ENCODE results near the gene ADCY3. TPM values are rescaled to one million over a fixed set of nuclear protein-coding genes. Genes with fewer than 3 reads are reported as not detected.

The ADCY3 gene
- polyA plus RNA-seq, 1 donor (not counting 4 experiments of a cell fraction or from before 2014, with no cell fraction given) = 33.2 TPM

DNA sequence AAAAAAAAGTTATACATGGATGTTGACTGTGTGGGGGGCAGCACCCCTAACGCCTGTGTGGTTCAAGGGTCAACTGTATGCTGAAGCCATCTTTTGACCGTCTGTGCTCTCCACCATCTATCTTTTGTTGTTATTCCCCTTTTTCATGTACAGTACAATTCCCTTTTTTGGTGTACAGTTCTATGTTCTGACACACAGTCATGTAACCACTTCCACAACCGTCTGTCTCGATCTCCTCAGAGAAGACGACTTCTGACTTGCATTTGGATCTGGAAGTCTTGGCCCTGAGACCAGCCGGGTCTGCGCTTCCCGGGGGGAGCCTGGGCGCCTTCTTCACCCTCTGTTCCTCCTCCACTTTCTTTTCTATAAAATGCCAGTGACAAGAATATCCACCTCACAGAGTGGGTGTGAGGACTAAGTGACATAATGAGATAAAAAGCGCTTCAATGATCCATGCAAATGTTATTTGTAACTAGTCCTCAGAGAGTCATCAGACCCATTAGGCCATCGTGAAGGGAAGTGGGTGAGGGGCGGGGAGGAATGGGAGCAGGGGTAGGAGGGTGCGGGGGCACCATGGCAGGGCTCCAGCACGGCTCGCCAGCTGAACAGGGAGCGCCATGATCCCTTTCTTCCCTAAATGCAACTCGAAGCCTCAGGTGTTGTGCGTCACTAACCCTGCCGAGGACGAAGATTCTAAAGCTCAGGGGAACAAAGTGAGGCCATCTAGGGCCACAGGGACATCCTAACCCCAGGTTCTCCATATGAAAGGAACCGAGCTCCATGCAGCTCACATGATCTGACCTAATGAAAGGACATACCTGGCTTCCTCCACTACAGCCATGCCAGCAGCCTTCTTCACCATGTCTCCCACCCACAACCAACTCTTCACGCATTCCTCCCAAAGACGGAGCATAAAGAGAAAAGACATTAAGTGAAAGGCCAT is 16.6 kb downstream of the ADCY3 start:
- peaks cover 0 to 8% of the 10 kb centered on the region in 2 experiments for H3K36me3 ChIP-seq (ENCODE audit: control insufficient read depth in 2 of 2, extremely low read depth in 1 of 2, insufficient read depth in 2 of 2, low read length in 2 of 2)
- no peaks in the 10 kb centered on the region for H3K9me3 ChIP-seq (ENCODE audit: control insufficient read depth, low read depth, low read length)
- no peaks in the 10 kb centered on the region for H3K27me3 ChIP-seq (ENCODE audit: control insufficient read depth, extremely low read depth, insufficient read depth, low read length)
- no peak overlapping the region for H3K4me2 ChIP-seq (ENCODE audit: control insufficient read depth, extremely low read depth, insufficient read depth, low read depth, low read length)
- dilution Hi-C loops (cut with MboI; ENCODE audit: extremely low pct_ligation_motif_present, low sequenced_read_pairs) = no loop called here
- TF ChIP-seq, protein P1, sequence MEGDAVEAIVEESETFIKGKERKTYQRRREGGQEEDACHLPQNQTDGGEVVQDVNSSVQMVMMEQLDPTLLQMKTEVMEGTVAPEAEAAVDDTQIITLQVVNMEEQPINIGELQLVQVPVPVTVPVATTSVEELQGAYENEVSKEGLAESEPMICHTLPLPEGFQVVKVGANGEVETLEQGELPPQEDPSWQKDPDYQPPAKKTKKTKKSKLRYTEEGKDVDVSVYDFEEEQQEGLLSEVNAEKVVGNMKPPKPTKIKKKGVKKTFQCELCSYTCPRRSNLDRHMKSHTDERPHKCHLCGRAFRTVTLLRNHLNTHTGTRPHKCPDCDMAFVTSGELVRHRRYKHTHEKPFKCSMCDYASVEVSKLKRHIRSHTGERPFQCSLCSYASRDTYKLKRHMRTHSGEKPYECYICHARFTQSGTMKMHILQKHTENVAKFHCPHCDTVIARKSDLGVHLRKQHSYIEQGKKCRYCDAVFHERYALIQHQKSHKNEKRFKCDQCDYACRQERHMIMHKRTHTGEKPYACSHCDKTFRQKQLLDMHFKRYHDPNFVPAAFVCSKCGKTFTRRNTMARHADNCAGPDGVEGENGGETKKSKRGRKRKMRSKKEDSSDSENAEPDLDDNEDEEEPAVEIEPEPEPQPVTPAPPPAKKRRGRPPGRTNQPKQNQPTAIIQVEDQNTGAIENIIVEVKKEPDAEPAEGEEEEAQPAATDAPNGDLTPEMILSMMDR (optimal IDR thresholded peaks at IDR 0.05 in 1 of 3, IDR thresholded peaks at IDR 0.05 in 1 of 3, conservative IDR thresholded peaks at IDR 0.05 in 1 of 3; ENCODE audit: extremely low read depth in 1 of 3, insufficient read depth in 2 of 3, low read length in 3 of 3) = no peak
- no peak for TF ChIP-seq EZH2 (IDR thresholded peaks at IDR 0.05; ENCODE audit: low read length)
- H3K9ac ChIP-seq (ENCODE audit: control insufficient read depth, extremely low read depth, insufficient read depth, low read length) = no peak overlapping the region
- H3K27ac ChIP-seq (ENCODE audit: control insufficient read depth, insufficient read depth, low read length) = no peak overlapping the region
- no peak overlapping the region for H2AFZ ChIP-seq (ENCODE audit: control insufficient read depth, low read length)
- peaks cover 2% of the 10 kb centered on the region for H3K79me2 ChIP-seq (ENCODE audit: control insufficient read depth, insufficient read depth, low read length)
- H4K20me1 ChIP-seq (ENCODE audit: control insufficient read depth, extremely low read depth, insufficient read depth, low read length) = no peaks in the 10 kb centered on the region
- no peaks in the 10 kb centered on the region for H3K9me1 ChIP-seq (ENCODE audit: control insufficient read depth, extremely low read depth, insufficient read depth, low read length)
- FAIRE-seq (no peak), DNase-seq (ENCODE audit: low read depth, low spot score) (no peak)
- H3K4me3 ChIP-seq (ENCODE audit: control insufficient read depth in 2 of 3, extremely low read depth in 1 of 3, insufficient read depth in 2 of 3, low read depth in 1 of 3, low read length in 3 of 3) = no peak overlapping the region
- H3K4me1 ChIP-seq (ENCODE audit: control insufficient read depth, extremely low read depth, insufficient read depth, low read length) = no peaks in the 10 kb centered on the region

DNA sequence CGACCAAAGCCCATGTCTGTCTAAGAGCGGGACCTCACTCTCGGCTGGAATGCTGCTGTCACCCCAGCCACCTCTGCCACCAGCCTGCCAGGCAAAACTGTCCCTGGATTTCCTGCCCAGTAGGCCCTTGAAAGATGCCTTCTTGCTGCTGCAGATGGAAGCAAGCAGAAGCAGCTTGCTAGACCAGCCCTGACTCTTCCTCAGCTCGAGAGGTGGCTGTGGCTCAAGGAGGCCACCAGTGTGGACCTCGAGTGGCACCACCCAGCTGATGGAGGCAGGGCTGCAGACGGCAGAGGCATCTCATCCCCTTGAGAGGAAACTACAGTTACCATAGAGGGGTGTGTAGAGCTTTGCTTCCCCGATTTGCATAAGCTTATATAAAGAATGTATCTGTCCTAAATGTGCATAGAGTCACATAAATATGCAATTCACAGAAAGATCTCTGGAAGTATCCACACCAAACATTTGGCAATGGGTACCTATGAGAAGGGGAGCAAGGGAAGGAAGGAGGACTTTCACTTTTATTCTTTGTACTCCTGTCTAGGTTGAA is 20.6 kb downstream of the ADCY3 start:
- no peak for FAIRE-seq
- no peaks in the 10 kb centered on the region for H3K27me3 ChIP-seq (ENCODE audit: control insufficient read depth, extremely low read depth, insufficient read depth, low read length)
- H3K4me1 ChIP-seq (ENCODE audit: control insufficient read depth, extremely low read depth, insufficient read depth, low read length) = no peaks in the 10 kb centered on the region
- H3K36me3 ChIP-seq (ENCODE audit: control insufficient read depth in 2 of 2, extremely low read depth in 1 of 2, insufficient read depth in 2 of 2, low read length in 2 of 2) = peaks cover 0 to 8% of the 10 kb centered on the region in 2 experiments
- dilution Hi-C loops (cut with MboI; ENCODE audit: extremely low pct_ligation_motif_present, low sequenced_read_pairs) = no loop called here
- H3K9me3 ChIP-seq (ENCODE audit: control insufficient read depth, low read depth, low read length) = peaks cover 3% of the 10 kb centered on the region
- TF ChIP-seq, protein P1 (optimal IDR thresholded peaks at IDR 0.05 in 1 of 3, IDR thresholded peaks at IDR 0.05 in 1 of 3, conservative IDR thresholded peaks at IDR 0.05 in 1 of 3; ENCODE audit: extremely low read depth in 1 of 3, insufficient read depth in 2 of 3, low read length in 3 of 3) = no peak
- TF ChIP-seq EZH2 (IDR thresholded peaks at IDR 0.05; ENCODE audit: low read length) = no peak
- no peaks in the 10 kb centered on the region for H3K79me2 ChIP-seq (ENCODE audit: control insufficient read depth, insufficient read depth, low read length)
- DNase-seq (ENCODE audit: low read depth, low spot score) = no peak
- H3K4me2 ChIP-seq (ENCODE audit: control insufficient read depth, extremely low read depth, insufficient read depth, low read depth, low read length) = no peak overlapping the region
- H3K9ac ChIP-seq (ENCODE audit: control insufficient read depth, extremely low read depth, insufficient read depth, low read length) = no peak overlapping the region
- H4K20me1 ChIP-seq (ENCODE audit: control insufficient read depth, extremely low read depth, insufficient read depth, low read length) = no peaks in the 10 kb centered on the region
- H3K9me1 ChIP-seq (ENCODE audit: control insufficient read depth, extremely low read depth, insufficient read depth, low read length) = no peaks in the 10 kb centered on the region
- H2AFZ ChIP-seq (ENCODE audit: control insufficient read depth, low read length) = no peak overlapping the region
- H3K4me3 ChIP-seq (ENCODE audit: control insufficient read depth in 2 of 3, extremely low read depth in 1 of 3, insufficient read depth in 2 of 3, low read depth in 1 of 3, low read length in 3 of 3) = no peak overlapping the region
- H3K27ac ChIP-seq (ENCODE audit: control insufficient read depth, insufficient read depth, low read length) = no peak overlapping the region

All from keratinocyte (primary cell).